HepG2 (cell line): Measurements from ENCODE around the gene WDR70. TPM values are rescaled to one million over a fixed set of nuclear protein-coding genes. Genes with fewer than 3 reads are reported as not detected.

Experiments used
- RFX1 ChIP-seq: fragments of 450-650 bp; IDR thresholded peaks from 2 replicates; pipeline ENCODE4 v1.6.1; 2017
- RFXAP ChIP-seq: sonication (generic); formaldehyde crosslinking; IDR thresholded peaks from 2 replicates; pipeline ENCODE4 v1.4.0; 2020; ENCODE audit warnings: missing genetic modification reagents, borderline replicate concordance
- ZNF557 ChIP-seq: sonication (generic); formaldehyde crosslinking; IDR thresholded peaks from 2 replicates; pipeline ENCODE4 v1.4.0; 2020; ENCODE audit warnings: missing genetic modification reagents
- polyA plus RNA-seq, 8 experiments: library from polyadenylated mRNA; depleted of rRNA in 3 of 8; stranded (reverse) in 7 of 8; unstranded in 1 of 8; fragments of >200 nt; fragmentation: Illumina TruSeq in 4 of 8; extraction: Trizol in 4 of 8; gene quantifications; 2 replicates each; pipeline versions ENCODE4 v1.2.1 to v1.2.3, GENCODE V29; 2011 to 2016; ENCODE audit warnings: low read depth in 4 of 8, missing spikeins in 1 of 8, mixed read lengths in 1 of 8; ENCODE audit not compliant: insufficient read depth in 1 of 8
- total RNA-seq, 5 experiments: library from RNA; depleted of rRNA; stranded (reverse); fragments of >200 nt; fragmentation: Illumina TruSeq; extraction: Trizol; gene quantifications; 2 replicates each; pipeline ENCODE4 v1.2.3, GENCODE V29; 2016; ENCODE audit warnings: low read depth in 1 of 5
- TF ChIP-seq, protein P1 (sequence below): sonication (generic); formaldehyde crosslinking; IDR thresholded peaks from 2 replicates; pipeline ENCODE4 v1.4.0; 2020; ENCODE audit warnings: mild to moderate bottlenecking, missing genetic modification reagents
- TF ChIP-seq, protein P2 (sequence below): IDR thresholded peaks from 2 replicates; pipeline ENCODE4 v1.6.1; 2016; ENCODE audit warnings: low read depth, missing genetic modification reagents, missing compliant biosample characterization
- TF ChIP-seq, protein P3 (sequence below): sonication (generic); formaldehyde crosslinking; IDR thresholded peaks from 2 replicates; pipeline ENCODE4 v1.4.0; 2020; ENCODE audit warnings: missing genetic modification reagents, borderline replicate concordance

Gene WDR70
- total and polyA plus RNA-seq, 2 of the 13 experiments (the other 11 are each of a cell fraction or from before 2014, with no cell fraction given): 14.6 to 30.6 TPM

DNA sequence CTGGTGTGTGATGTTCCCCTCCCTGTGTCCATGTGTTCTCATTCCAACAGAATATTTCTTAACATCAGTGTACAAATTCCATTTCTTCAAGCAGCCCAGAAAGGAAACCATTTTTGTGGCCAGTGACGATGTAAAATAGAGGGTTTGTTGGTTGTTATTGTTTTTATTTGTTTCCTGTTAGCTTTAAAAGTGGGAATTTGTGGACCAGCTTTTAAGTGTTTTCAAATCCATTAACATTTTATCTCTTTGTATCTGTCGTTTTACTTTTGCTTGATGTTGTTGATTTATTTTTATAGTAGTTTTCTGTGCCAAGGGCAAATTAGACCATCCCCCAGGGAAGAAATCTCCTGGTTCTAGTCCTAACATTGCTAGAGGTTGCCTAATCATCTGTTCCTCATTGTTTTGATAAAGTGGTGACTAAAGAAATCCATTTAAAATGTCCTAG lies 360.7 kb downstream of the WDR70 start (continued):
- TF ChIP-seq, protein P1, sequence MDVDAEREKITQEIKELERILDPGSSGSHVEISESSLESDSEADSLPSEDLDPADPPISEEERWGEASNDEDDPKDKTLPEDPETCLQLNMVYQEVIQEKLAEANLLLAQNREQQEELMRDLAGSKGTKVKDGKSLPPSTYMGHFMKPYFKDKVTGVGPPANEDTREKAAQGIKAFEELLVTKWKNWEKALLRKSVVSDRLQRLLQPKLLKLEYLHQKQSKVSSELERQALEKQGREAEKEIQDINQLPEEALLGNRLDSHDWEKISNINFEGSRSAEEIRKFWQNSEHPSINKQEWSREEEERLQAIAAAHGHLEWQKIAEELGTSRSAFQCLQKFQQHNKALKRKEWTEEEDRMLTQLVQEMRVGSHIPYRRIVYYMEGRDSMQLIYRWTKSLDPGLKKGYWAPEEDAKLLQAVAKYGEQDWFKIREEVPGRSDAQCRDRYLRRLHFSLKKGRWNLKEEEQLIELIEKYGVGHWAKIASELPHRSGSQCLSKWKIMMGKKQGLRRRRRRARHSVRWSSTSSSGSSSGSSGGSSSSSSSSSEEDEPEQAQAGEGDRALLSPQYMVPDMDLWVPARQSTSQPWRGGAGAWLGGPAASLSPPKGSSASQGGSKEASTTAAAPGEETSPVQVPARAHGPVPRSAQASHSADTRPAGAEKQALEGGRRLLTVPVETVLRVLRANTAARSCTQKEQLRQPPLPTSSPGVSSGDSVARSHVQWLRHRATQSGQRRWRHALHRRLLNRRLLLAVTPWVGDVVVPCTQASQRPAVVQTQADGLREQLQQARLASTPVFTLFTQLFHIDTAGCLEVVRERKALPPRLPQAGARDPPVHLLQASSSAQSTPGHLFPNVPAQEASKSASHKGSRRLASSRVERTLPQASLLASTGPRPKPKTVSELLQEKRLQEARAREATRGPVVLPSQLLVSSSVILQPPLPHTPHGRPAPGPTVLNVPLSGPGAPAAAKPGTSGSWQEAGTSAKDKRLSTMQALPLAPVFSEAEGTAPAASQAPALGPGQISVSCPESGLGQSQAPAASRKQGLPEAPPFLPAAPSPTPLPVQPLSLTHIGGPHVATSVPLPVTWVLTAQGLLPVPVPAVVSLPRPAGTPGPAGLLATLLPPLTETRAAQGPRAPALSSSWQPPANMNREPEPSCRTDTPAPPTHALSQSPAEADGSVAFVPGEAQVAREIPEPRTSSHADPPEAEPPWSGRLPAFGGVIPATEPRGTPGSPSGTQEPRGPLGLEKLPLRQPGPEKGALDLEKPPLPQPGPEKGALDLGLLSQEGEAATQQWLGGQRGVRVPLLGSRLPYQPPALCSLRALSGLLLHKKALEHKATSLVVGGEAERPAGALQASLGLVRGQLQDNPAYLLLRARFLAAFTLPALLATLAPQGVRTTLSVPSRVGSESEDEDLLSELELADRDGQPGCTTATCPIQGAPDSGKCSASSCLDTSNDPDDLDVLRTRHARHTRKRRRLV (CRISPR knock-in tag): no peak
- no peak for TF ChIP-seq RFX1
- TF ChIP-seq ZNF557 (CRISPR knock-in tag): no peak
- TF ChIP-seq, protein P2, sequence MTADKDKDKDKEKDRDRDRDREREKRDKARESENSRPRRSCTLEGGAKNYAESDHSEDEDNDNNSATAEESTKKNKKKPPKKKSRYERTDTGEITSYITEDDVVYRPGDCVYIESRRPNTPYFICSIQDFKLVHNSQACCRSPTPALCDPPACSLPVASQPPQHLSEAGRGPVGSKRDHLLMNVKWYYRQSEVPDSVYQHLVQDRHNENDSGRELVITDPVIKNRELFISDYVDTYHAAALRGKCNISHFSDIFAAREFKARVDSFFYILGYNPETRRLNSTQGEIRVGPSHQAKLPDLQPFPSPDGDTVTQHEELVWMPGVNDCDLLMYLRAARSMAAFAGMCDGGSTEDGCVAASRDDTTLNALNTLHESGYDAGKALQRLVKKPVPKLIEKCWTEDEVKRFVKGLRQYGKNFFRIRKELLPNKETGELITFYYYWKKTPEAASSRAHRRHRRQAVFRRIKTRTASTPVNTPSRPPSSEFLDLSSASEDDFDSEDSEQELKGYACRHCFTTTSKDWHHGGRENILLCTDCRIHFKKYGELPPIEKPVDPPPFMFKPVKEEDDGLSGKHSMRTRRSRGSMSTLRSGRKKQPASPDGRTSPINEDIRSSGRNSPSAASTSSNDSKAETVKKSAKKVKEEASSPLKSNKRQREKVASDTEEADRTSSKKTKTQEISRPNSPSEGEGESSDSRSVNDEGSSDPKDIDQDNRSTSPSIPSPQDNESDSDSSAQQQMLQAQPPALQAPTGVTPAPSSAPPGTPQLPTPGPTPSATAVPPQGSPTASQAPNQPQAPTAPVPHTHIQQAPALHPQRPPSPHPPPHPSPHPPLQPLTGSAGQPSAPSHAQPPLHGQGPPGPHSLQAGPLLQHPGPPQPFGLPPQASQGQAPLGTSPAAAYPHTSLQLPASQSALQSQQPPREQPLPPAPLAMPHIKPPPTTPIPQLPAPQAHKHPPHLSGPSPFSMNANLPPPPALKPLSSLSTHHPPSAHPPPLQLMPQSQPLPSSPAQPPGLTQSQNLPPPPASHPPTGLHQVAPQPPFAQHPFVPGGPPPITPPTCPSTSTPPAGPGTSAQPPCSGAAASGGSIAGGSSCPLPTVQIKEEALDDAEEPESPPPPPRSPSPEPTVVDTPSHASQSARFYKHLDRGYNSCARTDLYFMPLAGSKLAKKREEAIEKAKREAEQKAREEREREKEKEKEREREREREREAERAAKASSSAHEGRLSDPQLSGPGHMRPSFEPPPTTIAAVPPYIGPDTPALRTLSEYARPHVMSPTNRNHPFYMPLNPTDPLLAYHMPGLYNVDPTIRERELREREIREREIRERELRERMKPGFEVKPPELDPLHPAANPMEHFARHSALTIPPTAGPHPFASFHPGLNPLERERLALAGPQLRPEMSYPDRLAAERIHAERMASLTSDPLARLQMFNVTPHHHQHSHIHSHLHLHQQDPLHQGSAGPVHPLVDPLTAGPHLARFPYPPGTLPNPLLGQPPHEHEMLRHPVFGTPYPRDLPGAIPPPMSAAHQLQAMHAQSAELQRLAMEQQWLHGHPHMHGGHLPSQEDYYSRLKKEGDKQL (CRISPR knock-in tag): no peak
- TF ChIP-seq, protein P3, sequence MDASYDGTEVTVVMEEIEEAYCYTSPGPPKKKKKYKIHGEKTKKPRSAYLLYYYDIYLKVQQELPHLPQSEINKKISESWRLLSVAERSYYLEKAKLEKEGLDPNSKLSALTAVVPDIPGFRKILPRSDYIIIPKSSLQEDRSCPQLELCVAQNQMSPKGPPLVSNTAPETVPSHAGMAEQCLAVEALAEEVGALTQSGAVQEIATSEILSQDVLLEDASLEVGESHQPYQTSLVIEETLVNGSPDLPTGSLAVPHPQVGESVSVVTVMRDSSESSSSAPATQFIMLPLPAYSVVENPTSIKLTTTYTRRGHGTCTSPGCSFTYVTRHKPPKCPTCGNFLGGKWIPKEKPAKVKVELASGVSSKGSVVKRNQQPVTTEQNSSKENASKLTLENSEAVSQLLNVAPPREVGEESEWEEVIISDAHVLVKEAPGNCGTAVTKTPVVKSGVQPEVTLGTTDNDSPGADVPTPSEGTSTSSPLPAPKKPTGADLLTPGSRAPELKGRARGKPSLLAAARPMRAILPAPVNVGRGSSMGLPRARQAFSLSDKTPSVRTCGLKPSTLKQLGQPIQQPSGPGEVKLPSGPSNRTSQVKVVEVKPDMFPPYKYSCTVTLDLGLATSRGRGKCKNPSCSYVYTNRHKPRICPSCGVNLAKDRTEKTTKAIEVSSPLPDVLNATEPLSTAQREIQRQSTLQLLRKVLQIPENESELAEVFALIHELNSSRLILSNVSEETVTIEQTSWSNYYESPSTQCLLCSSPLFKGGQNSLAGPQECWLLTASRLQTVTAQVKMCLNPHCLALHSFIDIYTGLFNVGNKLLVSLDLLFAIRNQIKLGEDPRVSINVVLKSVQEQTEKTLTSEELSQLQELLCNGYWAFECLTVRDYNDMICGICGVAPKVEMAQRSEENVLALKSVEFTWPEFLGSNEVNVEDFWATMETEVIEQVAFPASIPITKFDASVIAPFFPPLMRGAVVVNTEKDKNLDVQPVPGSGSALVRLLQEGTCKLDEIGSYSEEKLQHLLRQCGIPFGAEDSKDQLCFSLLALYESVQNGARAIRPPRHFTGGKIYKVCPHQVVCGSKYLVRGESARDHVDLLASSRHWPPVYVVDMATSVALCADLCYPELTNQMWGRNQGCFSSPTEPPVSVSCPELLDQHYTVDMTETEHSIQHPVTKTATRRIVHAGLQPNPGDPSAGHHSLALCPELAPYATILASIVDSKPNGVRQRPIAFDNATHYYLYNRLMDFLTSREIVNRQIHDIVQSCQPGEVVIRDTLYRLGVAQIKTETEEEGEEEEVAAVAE (CRISPR knock-in tag): no peak
- TF ChIP-seq RFXAP (CRISPR knock-in tag): no peak
